Gastrocnemius medialis (tissue), 4 donors: ENCODE measurements around the gene STRIP1.

Source experiments
- CTCF ChIP-seq, 5 experiments: fragments of 450-650 bp in 3 of 5; fragments of 200-600 bp in 2 of 5; sonication (generic) in 2 of 5; IDR thresholded peaks in 4 of 5; conservative IDR thresholded peaks in 1 of 5; 1 replicate in 4 of 5; 2 replicates in 1 of 5; pipeline ENCODE4 v1.5.1; 2016 to 2019; ENCODE audit warnings: antibody characterized with exemption in 5 of 5, mild to moderate bottlenecking in 3 of 5, moderate library complexity in 3 of 5
- POLR2A ChIP-seq, 2 donors: fragments of 450-650 bp; IDR thresholded peaks; one replicate each; pipeline ENCODE4 v1.6.1; 2017; ENCODE audit warnings: antibody characterized with exemption in 2 of 2, mild to moderate bottlenecking in 2 of 2, moderate library complexity in 2 of 2

- TF ChIP-seq CTCF (IDR thresholded peaks at IDR 0.05 in 4 of 5, conservative IDR thresholded peaks at IDR 0.05 in 1 of 5) (no peak), POLR2A (IDR thresholded peaks at IDR 0.05) (no peak)
These were observed 36.6 kb upstream of the STRIP1 start for GRCh38 chr1:109997867-109998229.
